GM12801 (cell line): ENCODE data around the gene RERE.

Source experiments
- TF ChIP-seq, protein P1 (sequence below): IDR thresholded peaks from one replicate; pipeline ENCODE4 v1.5.1; 2011; ENCODE audit warnings: control low read depth; ENCODE audit not compliant: insufficient read length; ENCODE audit errors: extremely low read depth

RERE gene

DNA sequence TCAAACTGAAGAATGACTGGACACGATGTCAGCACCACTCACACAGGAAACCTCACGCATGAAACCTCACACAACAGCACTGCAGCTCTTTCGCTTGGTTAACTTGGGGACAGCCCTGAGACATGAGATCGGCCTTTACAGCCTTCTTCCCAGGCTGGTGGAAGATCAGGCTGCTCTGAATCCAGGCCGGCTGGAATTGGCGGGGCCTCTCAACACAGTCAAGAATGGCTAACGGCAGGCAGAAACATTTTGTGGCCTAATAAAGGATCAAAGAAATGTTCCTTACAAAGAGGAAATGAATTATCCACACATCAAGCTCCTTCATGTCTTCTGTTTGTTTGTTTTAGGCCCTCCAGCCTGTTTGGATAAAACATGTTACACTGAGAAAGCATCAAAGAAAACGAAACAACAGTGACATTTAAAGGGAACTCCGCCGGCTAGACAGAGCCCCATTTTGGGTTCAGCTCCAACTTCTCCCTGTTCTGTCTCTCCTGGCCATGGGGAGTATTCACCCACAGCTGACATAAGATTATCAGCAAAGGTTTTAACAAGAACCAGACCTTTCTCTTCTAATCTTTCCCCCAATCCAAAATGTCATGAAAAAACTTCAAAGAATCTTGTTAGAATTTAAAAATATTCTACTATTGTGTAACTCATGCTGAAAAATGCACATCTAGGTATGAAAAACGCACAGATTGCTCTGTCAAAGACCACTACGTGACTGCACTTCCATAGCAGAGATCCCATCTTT is 368.4 kb downstream of the RERE start:
- TF ChIP-seq, protein P1, sequence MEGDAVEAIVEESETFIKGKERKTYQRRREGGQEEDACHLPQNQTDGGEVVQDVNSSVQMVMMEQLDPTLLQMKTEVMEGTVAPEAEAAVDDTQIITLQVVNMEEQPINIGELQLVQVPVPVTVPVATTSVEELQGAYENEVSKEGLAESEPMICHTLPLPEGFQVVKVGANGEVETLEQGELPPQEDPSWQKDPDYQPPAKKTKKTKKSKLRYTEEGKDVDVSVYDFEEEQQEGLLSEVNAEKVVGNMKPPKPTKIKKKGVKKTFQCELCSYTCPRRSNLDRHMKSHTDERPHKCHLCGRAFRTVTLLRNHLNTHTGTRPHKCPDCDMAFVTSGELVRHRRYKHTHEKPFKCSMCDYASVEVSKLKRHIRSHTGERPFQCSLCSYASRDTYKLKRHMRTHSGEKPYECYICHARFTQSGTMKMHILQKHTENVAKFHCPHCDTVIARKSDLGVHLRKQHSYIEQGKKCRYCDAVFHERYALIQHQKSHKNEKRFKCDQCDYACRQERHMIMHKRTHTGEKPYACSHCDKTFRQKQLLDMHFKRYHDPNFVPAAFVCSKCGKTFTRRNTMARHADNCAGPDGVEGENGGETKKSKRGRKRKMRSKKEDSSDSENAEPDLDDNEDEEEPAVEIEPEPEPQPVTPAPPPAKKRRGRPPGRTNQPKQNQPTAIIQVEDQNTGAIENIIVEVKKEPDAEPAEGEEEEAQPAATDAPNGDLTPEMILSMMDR, result no peak

DNA sequence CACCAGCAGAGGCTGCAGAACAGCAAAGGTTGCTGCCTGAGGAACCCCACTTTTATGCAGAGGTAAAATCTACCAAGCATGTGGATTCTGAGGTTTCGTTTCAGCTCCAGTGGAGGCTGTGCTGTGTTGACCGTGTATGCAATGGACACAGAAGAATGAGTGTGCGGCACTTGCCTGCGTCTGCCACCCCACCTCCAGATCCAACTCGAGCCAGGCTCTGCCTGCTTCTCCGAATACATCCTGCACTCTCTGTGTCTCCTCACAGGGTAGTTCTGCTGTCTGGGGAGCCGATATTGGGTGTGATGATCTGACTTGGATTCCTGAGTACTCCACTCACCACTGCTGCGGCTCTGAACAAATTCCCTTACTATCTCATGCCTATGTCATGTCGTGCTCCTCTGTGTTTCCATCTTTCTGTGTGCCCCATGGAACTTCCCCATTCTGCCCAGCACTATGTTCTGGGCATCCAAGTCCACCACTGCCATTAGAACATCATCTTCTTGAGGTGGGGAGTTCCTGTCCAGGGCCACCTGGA is 369.8 kb downstream of the RERE start:
- TF ChIP-seq, protein P1, result no peak

DNA sequence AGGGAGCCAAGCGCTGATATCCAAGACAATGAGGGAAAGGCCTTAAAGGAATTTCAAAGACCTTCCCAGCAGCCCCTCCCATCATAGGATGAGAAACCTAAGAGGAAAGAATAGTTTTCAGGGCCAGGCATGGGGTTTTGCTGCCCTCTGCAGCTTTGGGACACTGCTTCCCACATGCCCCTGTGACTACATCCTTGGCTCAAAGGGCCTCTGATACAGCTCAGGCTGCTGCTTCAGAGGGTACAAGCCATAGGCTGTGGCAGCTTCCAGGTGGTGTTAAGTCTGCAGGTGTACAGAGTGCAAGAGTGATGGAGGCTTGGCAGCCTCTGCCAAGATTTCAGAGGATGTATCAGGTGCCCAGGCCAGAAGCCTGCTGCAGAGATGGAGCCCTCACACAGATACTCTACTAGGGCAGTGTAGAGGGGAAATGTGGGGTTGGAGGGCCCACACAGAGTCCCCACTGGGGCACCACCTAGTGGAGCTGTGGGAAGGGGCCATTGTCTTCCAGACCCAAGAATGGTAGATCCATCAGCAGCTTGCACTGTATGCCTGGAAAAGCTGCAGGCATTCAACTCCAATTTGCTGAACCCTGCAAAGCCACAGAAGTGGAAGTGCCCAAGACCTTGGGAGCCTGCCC is 373.8 kb downstream of the RERE start:
- TF ChIP-seq, protein P1, result no peak

DNA sequence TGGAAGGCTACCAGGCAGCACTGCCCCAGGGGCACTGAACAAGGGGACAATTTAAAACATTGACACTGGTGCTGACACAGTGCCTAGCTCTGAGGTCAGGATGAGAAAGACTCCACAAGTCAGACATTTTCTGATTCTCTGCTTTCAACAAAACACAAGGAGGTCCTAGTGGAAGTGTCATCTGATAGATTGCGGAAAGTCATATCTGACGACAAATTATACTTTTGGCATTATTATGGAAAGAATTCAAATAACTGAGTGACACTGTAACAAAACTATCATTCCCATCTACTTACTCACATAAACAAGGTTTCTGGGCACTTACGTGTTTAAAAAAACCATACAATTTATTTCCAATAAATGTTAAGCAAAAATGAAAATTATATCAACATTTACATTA is 376.0 kb downstream of the RERE start:
- TF ChIP-seq, protein P1, result no peak

DNA sequence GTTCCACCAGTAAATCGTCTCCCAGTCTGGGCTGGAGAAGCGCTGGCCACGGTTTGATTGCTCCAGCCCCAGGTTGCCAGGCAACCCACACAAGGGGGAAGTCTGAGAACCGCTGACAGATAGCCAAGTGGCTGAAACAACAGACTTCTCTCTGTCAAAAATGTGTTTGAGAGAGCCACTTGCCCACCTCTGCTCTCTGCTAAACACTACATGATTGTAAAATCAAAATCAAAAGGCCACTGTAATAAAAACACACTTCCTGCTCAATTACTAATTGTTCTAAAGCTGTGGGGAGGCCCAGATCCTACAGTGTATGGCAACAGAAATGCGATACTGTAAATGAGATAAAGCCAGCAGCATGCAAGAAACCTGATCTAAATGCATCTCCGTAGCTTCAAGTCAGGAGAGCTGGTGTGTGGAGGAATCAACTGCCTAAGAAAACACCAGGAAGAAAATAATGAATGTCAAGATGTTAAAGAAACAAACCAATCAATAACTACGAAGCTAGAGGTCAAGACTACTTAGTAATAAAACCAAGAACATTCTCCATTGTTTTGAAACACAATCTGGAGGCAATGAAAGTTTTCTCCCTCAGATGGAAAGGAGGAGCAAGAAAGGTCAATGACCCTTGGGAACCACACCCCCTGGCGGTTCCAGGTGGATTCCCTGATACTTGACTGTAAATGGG is 378.3 kb downstream of the RERE start:
- TF ChIP-seq, protein P1, result no peak

DNA sequence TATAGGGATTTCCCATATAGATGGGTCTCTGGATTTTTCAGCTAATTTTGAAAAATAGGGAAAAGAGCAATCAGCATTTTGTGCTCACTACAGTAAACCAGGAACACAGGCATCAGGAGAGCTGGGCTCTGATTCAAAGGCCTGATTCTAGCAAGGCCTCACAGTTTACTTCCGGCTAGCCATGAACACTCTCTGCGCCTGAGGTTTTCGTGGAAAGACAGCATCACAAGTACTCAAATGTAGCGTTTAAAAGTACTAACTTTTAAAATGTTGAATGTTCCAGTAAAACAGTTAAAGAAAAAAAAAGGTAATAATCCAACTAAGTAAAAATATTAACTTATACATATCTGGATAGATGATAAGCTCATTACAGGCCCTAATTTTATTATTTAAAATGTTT is 379.0 kb downstream of the RERE start:
- TF ChIP-seq, protein P1, result no peak

DNA sequence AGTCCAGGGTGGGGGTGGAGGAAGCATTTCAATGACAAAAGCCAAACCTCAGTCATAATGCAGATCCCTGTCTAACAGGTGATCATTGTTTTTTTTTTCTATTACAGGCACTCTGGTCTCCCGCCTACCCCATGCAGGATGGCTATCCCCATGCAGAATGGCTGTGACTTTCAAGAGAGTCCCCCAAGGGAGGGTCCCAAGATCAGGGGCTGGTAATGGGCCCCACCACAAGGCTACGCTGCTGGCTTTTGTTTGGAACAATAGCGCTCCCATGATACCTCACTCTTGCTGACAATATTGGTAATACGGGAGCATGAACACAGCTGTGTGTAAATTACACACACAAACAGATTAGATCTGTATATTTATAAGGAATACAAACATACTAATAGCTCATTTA is 380.1 kb downstream of the RERE start:
- TF ChIP-seq, protein P1, result no peak
